LHCN-M2 (cell line): ENCODE data around the gene AEN. TPM values are rescaled to one million over a fixed set of nuclear protein-coding genes. Genes with fewer than 3 reads are reported as not detected.

Source experiments
- DNase-seq: peaks from one replicate; pipeline ENCODE4 v3.0.0-alpha.2; 2012; ENCODE audit warnings: low read depth
- polyA plus RNA-seq: library from polyadenylated mRNA; unstranded; fragments of >200 nt; gene quantifications from one replicate; pipeline ENCODE4 v1.2.1, GENCODE V29; 2012; ENCODE audit warnings: missing spikeins
- total RNA-seq: library from RNA; depleted of rRNA; stranded (reverse); fragments of >200 nt; gene quantifications from 2 replicates; pipeline ENCODE4 v1.2.3, GENCODE V29; 2014; rRNA removed

Gene AEN, protein sequence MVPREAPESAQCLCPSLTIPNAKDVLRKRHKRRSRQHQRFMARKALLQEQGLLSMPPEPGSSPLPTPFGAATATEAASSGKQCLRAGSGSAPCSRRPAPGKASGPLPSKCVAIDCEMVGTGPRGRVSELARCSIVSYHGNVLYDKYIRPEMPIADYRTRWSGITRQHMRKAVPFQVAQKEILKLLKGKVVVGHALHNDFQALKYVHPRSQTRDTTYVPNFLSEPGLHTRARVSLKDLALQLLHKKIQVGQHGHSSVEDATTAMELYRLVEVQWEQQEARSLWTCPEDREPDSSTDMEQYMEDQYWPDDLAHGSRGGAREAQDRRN
- total RNA-seq: 82.2 and 86.3 TPM in 2 replicates
- 32.2 TPM for polyA plus RNA-seq

DNA sequence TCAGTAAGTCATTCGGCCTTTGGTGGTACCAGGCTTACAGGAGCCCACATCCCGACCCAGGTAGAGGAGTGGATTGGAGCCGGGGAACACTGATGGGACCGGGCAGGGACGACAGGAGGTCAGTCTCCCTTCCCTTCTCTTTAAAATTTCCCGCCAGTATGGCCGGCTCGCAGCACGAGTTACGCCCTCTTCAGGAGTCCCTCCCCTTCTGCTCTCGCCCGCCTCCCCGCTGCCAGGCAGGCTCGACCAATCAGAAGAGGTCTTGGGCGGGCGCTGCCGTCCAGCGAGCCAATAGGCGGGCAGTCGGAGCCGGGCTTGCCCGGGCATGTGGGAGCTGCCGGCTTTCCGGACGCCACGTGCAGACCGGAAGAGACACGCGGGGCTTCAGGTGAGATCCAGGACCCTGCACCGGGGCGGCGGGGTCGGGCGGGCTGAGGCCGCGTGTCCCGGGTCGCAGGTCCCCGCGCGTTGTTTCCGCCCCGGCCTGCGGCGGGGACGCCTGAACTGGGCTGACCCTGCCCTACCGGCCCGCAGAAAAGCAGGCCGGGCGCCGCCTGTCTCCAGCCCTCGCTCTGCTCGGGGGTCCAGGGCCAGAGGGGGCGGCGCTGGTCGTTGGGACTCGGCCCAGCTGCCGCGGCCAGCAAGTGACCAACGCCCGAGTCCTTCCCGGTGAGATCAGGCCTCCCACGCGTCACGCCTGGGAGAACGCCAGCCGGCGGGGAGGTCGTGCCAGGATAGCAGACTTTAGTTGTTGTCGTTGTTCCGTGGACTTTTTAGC lies at the start of gene AEN:
TSS of gene AEN (plus strand) at position 346 of the 778 bp plus-strand sequence. CDS start 4,870 bp downstream, outside the sequence.
- peak; percentile 93 for DNase-seq

DNA sequence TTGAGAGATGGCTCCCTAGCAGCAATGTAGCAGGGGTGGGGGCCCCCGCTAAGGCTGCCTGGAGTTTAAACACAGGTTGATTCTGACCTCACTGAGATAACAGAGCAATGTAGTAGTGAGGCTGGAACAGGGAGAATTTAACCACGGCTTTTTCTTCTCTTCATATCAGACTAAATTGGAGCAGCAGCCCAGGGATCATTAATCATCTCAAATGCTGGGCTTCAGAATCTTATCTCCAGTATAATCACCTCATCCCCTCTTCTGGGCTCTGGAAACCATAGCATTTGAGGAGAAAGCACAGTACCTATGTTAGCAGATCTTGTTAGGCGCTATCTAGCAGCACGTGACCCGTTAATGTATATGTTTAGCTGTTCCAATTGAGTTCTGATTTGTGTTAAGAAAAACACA lies 49.3 kb upstream of the AEN start:
- no peak for DNase-seq

DNA sequence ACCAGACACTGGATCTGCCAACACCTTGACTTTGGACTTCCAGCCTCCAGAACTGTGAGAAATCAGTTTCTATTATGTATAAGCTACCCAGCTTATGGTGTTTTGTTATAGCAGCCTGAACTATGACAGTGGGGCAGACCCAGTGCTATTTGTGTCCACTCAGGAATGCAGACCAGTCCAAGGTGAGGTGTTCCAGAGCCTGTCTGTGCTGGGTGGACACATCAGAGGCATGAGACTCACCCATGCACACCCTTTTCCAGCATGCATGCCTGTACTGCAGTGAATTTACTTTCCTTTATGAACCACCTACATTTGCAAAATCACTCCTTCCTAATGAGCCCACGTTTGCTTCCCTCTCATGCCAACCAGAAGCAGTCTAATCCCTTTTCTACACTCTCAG lies 47.1 kb upstream of the AEN start:
- no peak for DNase-seq

DNA sequence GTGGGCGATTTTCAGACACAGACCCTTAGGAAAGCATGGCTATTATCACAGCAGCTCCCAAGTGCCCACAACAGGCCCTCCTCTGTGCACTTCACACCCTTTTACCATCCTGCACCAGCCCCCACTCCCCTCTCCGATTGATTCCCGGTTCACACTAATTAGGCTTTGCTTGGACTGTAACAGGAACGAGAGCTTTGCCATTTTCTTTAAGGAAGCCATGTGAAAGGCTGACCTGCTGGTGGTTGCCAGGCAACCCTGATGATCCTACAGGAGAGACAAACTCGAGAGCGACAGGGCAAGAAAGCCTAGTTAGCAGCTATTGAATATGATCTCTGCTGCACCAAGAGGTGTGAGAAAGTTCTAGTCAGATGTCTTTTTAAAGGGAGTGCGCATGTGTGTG lies 46.5 kb upstream of the AEN start:
- DNase-seq: no peak

DNA sequence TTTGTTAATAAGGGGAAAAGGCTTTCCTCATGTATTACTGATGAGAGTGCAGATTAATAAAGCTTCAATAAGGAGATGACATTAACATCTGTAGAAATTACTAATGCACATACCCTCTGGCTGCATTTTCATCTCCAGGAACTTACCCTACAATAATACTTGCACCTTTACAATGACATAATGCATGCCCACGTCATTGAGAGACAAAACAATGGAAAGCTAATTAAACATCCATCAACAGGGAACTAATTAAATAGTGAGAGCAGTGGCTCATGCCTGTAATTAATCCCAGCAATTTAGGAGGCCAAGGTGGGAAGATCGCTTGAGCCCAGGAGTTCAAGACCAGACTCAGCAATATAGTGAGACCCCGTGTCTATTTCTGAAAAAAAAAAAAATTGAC lies 41.8 kb upstream of the AEN start:
- no peak for DNase-seq

DNA sequence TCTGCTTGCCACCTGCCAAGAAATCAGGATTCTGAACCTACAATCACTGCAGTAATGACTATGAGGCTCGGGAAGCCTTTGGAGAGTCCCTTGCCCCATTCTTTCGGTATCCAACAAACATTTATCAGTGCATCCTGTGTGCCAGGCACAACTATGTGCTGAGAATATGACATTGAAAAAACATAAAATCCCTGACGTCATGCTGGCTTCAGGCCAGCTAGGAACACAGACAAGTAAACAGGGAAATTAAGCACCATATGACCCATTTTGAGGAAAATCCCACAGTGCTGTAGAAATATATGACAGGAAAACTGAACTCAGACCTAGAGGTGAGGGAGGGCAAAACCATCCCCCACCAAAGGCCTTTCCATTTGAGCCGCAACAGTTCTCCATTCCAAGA lies 40.6 kb upstream of the AEN start:
- DNase-seq: no peak

DNA sequence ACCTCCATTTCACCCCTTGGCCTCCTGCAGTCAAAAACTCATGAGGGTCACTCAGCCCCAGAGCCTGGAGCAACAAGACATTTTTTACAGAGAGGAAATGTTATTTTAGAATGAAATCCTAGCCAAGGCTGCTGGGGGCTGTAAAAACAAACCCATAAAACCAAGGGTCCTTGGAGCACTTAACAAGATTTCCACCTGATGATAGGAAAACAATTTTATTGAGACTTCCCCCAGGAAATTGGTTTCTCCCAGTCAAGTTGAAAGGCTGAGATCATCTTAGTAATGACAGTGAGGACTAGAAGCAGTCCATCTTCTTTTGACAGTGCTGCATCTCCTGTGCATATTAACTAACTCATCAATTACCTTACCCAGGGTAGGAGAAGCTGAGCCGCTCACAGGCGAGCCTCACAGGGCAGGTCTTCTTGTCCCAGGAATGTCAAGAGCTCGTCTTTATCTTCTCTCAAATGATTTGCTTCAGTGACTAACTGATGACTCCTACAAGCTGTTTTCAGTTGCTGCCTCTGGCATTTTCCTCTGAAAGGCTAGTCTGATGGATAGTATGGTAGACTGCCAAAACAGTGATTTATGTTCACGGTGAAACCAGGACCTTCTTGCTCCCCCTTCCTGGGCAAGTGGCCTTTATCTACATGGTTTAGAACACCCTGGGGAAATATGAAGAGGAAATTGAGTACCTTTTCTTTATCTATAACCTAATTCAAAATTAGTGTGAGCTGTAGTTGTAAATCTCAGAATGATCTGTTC lies 34.6 kb upstream of the AEN start:
- no peak for DNase-seq

DNA sequence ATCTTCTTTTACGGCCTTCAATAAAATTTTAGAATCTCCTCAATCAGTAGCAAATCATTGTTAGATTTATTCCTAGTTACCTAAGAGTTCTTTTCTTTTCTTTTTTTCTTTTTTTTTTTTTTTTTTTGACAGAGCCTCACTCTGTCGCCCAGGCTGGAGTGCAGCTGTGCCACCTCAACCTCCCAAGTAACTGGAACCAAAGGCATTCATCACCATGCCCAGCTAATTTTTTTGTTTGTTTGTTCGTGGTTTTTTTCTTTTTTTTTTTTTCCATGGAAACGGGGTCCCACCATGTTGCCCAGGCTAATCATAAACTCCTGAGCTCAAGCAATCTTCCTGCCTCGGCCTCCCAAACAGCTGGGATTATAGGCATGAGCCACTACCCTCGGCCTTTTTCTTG lies 30.4 kb upstream of the AEN start:
- no peak for DNase-seq

DNA sequence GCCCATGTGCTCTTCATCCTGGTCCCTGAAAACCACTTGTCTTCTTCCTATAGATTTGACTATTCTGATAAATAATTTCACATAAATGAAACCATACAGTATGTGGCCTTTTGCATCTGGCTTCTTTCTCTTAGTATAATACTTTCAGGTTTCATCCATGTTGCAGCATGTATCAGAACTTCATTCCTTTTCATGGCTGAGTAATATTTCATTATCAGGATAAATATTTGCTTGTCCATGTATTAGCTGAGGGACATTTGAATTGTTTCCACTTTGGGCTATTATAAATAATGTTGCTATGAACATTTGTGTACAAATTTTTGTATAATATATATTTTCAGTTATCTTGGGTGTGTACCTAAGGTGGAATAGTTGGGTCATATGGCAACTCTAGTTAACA lies 29.8 kb upstream of the AEN start:
- no peak for DNase-seq

DNA sequence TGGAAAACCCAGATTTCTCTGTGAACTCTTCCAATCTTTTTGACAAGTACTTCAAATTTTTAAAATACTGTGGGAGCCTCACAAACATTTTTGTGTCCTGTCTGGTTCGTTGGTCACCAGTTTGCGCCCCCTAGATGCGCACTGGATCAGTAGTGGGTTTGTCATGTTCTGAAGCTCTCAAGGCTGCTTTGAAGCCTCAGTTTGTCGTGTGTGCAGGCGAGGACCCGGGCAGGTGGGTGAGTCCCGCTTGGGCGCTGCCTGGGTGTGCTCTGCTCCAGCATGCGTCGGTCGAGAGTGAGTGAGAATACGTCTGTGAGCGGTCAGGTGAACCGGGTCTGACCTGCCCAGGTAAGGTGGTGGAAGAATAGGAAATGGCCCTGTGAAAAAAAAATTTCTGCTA lies 17.3 kb upstream of the AEN start:
- DNase-seq: no peak

DNA sequence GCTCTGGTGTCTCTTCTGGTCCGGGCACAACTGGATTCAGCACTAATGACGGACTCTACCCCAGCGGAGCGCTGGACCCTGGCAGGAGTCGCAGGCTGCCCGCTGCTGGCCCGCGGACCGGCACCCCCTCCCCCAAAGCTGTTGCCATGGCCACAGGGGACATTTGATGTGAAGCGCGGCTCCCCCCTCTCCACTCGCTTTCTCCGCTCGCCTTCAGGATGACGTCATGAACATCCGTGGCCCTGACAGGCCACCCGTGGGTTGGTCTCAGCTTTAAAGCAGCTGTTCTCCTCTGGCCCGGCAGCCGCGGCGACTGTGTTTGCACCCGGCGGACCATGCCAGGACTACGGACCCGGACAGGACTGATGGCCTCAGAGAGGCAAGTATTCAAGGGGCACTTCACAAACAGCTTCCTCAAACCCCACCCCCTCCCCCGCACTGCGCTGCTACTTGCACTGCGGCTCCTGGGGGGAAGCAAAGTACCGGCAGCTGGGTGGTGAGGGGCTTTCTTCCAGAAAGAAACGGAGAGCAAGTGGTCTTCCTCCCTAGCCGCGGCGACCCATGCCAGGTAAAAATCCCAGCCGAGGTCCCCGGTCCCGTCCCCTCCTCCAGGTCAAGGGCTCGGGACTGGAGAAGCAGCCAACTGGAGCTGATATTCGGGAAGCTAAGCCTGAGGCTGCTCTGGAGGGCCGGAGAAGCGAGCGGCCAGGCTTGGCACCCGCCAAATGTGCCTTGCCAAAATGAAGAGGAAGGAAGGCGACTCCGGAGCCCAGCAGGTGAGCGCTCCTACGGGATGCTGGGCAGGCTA lies 16.6 kb upstream of the AEN start:
- DNase-seq: no peak

DNA sequence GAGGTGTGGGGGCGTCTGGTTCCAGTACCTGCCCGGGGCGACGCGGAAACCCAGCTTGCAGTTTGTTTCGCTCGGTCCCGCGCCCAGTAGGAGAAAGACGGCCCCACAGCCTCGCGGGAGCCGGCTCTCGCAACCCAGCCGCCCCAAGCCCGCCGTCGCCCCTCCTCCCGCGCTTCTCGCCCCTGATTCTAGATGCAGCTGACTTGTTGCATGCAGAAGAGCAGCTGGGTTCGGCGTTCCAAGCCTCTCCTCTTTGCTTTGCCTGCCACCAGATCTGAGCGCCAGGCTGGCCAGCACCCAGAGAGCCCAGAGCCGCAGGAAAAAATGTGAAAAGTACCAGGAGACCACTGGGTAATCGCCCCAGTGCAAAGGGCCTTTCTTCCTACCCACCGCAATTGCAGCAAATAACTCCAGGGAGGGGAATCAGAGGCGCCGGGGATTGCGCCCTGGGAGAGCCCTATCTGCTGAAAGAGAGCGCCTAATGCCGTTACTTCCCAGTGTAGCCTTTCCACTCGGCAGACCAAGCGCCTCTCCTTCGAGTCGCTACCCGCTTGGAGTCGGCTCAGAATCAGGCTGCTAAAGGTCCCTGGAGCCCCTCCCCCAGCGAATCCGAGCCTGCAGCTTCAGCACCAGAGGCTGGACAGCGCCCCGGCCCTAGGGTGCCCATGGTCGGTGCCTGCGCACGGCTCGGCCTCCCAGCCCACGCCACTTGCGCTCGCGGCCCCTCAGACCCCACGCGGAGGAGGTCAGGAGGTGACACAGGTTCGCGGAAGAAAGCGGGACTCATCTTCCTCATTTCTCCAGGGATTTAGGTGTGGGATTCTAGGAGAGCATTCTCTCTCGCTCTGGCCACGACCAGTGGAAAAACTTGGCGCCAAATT lies 15.7 kb upstream of the AEN start:
- DNase-seq: peak; percentile 15

DNA sequence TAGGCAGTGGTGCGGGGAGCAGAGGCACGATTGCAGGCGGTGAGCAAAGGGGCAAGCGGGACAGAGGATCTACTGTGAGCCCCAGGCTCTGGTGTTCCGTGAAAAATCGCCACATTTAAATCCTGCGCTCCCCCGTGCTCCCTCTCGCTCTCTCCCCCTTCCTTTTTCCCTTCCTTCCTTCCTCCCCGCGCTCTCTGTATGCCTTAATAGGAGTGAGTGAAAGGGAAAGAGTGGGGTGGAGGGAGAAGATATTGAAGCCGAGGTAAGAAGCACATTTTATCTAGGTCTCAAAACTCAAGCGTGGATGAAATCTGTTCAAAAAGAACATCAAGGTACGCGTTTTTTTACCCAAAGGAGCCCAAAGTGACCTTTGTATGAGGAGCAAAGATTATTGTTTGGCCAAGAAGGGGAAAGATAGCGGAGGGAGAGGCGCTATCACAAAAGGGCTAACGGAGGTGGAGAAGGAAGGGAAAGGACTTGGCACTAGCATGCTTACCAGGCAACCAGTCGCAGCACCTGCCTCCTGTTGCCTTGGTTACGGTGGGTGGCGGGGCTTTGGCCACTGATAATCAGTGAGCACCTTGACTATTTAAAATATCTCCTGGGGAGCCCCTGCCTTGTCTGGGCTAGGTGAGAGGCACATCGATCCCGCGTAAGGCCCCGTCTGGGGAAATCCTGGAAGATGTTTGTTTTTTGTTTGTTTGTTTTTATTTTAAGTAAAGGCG lies 14.9 kb upstream of the AEN start:
- DNase-seq: no peak

DNA sequence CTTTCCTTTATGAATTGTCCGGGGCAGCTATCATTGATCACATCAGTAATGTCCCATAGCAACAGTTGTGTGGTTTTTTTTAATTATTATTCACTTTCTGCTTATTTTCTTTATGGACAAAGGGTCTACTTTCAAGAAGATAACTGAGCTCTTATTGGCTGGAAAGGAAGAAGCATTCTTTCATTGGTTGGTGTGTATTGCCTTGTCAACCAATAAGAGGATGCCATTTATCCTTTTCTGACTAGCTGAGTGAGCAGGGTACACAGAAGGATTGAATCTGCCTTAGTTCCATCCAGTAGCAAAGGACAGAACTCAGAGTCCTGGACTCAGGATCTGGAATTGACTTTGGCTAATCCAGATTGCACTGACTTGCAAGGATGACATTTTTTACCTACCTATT lies 13.2 kb upstream of the AEN start:
- no peak for DNase-seq

DNA sequence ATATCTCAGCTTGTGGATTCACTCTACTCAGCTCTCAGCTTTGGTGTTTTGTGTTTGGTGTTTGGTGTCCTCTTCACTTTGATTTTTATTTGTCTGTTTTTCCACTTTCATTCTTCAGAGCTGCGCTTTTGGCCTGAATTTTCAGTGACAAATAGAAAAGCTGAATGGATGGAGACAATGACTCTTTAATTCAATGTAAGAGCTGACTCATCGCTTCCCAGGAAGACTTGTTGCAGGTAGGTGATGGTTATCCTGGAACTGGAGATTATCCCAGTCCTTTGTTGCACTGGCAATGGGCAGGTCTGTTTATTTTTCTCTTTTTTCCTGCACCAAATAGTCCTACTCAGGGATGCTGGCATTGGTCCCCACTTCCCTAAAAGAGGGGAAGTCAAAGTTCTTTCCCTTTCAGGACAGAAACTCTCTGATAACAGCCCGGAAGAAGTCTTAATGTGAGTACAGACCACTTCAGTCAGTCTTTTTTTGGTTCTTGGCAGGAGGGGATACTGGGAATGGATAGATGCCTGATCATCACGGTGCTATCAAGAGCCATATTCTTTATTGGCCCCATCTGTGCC lies 12.4 kb upstream of the AEN start:
- no peak for DNase-seq

DNA sequence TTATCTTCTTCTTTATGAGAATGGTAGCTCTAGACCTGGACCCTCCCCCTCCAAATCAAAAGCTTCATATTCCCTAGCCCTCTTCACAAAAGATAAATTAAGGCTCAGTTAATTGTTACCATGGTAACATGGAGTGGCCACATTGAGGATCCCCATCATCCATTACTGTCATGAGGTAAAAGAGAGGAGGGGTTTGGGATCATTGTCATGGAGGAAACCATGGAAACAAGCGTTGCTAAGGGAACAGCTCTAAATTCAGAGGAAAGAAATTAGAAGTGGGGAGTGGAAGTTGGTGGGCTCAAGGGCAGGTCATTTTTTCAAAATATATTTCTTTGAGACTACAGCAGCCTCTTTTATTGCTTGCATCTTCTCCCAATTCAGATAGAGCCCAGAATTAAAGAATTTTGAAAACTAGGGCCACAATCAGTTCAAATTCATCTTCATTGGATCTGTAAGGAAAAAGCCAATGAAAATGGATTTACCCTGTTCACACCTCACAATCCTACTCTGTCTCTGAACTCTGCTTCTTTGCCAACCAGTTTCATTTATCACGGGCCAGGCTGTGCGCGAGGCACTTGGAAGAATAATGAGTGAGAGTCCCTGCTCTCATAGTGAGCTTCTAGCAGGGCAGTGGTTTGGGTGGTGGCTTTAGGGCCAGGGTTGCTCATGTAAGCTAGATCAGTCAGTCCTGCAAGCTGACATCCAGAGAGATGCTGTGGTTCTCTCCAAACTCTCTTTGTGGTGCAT lies 11.6 kb upstream of the AEN start:
- no peak for DNase-seq

DNA sequence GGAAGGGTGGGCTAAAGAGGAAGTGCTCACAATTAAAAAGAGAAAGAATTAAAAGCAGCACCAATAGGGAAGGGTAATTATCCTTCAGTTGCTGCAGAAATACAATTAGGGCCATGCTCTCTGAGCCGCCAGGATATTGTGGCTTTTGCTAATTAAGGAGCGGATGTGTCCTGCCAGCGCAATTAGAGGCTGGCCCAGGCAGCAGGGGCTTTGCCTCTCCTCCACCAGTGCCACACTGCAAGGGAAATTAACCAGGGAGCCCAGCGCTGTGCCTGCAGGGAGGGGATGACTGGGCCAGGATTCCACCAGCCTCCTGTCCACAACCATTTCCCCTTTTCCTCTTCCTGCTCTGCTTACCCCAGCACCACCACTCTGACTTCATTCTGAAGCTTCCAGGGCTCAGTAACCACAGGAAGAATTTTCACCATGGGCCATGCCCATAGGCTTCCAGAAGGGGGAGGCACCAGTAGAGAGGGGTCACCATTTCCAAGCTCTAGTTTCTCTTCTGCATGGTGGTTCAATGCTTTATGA lies 10.4 kb upstream of the AEN start:
- no peak for DNase-seq

DNA sequence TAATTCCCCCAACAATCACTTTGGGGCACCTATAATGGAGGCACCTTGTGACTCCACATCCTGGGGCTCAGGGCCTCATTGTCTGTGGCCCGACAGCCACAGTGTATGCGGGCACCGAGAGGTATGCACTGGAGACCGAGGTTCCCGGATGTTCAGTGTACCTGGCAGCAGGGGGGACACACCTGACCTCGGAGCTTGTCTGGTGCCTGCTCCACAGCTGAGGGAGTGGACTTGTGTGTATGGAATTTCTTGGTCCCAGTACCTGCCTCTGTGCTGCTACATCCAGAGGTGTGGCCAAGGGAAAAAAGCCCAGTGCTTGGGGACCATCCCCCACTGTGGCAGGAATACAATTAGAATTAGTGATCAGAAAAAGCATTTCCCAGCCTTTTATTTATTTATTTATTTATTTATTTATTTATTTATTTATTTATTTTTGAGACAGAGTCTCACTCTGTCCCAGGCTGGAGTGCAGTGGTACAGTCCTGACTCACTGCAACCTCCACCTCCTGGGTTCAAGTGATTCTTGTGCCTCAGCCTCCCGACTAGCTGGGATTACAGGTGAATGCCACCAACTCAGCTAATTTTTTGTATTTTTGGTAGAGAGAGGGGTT lies 8.8 kb upstream of the AEN start:
- DNase-seq: no peak
